ENCODE data around the gene RPN2. TPM values are rescaled to one million over a fixed set of nuclear protein-coding genes. Genes with fewer than 3 reads are reported as not detected.
A peak's percentile ranks its signal among the peaks of the same experiment; 100 is the strongest.

The RPN2 gene
- polyA plus RNA-seq, 3 donors: 169 to 215 (median 199) TPM

DNA sequence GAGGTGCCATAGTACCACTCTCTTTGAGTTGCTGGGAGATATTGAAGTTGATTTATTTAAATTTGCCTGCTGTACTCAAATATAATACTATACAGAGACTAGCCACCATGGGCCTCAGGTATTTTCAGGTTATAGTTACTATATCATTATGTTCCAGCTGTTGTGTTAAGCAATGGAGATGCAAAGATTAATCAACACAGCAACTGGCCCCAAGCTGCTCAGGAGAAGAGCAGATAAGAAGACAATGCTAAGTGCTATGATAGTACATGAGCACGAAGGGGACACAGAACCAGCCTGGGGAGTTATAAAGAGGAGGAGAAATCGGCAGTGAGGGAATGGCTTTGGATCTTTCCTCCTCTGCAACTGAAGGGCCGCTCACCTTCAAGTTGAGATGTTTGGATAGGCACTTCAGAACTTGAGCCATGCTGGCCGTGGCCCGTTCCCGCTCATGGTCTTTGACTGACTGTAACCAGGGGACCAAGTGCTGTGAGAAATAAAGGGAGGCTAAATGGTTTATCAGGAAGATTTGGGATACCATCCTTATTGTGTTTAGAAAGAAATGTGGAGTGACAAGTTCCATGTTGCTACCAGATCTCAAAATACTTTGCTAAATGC, 24.3 kb upstream of the RPN2 start:
- 96% methylated on average over 5 of the region's 6 CpGs for WGBS (ENCODE audit: insufficient coverage)
- no peak overlapping the region for H3K27ac Mint-ChIP-seq

DNA sequence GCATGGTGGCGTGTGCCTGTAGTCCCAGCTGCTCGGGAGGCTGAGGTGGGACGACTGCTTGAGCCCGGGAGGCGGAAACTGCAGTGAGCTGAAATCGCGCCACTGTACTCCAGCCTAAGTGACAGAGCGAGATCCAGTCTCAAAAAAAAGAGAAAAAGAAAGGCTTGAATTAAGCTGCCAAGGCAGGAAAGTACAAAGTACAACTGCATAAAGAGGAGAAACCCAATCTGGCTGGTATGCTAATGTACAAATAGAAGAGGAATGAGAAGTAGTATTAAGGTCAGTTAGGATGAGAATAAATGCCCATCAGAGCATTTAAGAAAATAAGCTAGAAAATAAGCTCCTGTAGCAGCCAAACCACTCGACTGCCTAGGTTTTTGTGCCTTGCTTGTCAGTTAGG, 23.1 kb upstream of the RPN2 start:
- Mint-ChIP-seq H3K36me3 (no peaks in the 10 kb centered on the region), H3K4me1 (peaks cover 4% of the 10 kb centered on the region), H3K27me3 (ENCODE audit: low read depth in 3 of 3) (peaks cover 0 to 1% (median 0%) of the 10 kb centered on the region in 3 donors), H3K9me3 (no peaks in the 10 kb centered on the region), H3K27ac (peak overlapping the region in 1 of 7 donors; percentile 57), H3K4me3 (no peak overlapping the region)
- no peaks in the 10 kb centered on the region for H3K36me3 ChIP-seq (replicated peaks in 1 of 2; ENCODE audit: control insufficient read depth in 1 of 2, insufficient read depth in 2 of 2, low read length in 2 of 2)
- DNase-seq: no peak
- H3K9me3 ChIP-seq (replicated peaks in 1 of 2; ENCODE audit: control insufficient read depth in 1 of 2, insufficient read depth in 1 of 2, low read length in 2 of 2): no peaks in the 10 kb centered on the region
- WGBS (ENCODE audit: insufficient coverage): 97% methylated on average over 9 of the region's 9 CpGs
- H4K20me1 ChIP-seq (ENCODE audit: insufficient read depth, low read length): no peaks in the 10 kb centered on the region
- H3K27ac ChIP-seq (ENCODE audit: low read depth in 1 of 2, low read length in 2 of 2): no peak overlapping the region
- TF ChIP-seq, protein P1, sequence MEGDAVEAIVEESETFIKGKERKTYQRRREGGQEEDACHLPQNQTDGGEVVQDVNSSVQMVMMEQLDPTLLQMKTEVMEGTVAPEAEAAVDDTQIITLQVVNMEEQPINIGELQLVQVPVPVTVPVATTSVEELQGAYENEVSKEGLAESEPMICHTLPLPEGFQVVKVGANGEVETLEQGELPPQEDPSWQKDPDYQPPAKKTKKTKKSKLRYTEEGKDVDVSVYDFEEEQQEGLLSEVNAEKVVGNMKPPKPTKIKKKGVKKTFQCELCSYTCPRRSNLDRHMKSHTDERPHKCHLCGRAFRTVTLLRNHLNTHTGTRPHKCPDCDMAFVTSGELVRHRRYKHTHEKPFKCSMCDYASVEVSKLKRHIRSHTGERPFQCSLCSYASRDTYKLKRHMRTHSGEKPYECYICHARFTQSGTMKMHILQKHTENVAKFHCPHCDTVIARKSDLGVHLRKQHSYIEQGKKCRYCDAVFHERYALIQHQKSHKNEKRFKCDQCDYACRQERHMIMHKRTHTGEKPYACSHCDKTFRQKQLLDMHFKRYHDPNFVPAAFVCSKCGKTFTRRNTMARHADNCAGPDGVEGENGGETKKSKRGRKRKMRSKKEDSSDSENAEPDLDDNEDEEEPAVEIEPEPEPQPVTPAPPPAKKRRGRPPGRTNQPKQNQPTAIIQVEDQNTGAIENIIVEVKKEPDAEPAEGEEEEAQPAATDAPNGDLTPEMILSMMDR (IDR thresholded peaks at IDR 0.05): no peak
- H3K4me1 ChIP-seq (ENCODE audit: control insufficient read depth in 1 of 2, insufficient read depth in 2 of 2, low read length in 2 of 2): no peaks in the 10 kb centered on the region
- H3K9ac ChIP-seq (ENCODE audit: insufficient read depth, low read length, poor library complexity, severe bottlenecking): no peak overlapping the region
- H3K4me2 ChIP-seq (replicated peaks; ENCODE audit: extremely low read depth, low read length, poor library complexity, severe bottlenecking): no peak overlapping the region
- intact Hi-C loops (cut with micrococcal nuclease): no loop called here
- no peak overlapping the region for H2AFZ ChIP-seq (ENCODE audit: insufficient read depth, low read depth, low read length, poor library complexity, severe bottlenecking)
- H3K4me3 ChIP-seq (replicated peaks in 1 of 3; ENCODE audit: low read depth in 2 of 3, low read length in 3 of 3): no peak overlapping the region
- H3K79me2 ChIP-seq (ENCODE audit: insufficient read depth, low read length): no peaks in the 10 kb centered on the region
- H3K27me3 ChIP-seq (ENCODE audit: control insufficient read depth in 2 of 2, insufficient read depth in 2 of 2, low read length in 2 of 2): no peaks in the 10 kb centered on the region

More for the DNA sequence above, 24.3 kb upstream of the RPN2 start:
- Mint-ChIP-seq H3K9me3 (peaks cover 5 to 10% (median 6%) of the 10 kb centered on the region in 7 donors), H3K4me1 (peaks cover 4% of the 10 kb centered on the region), H3K4me3 (no peak overlapping the region), H3K36me3 (peaks cover 0 to 3% of the 10 kb centered on the region in 2 donors), H3K27me3 (ENCODE audit: low read depth in 3 of 3) (peaks cover 0 to 1% (median 0%) of the 10 kb centered on the region in 3 donors)
- Histone ChIP-seq H4K20me1 (ENCODE audit: insufficient read depth, low read length) (no peaks in the 10 kb centered on the region), H3K27me3 (ENCODE audit: control insufficient read depth in 2 of 2, insufficient read depth in 2 of 2, low read length in 2 of 2) (no peaks in the 10 kb centered on the region), H3K9me3 (replicated peaks in 1 of 2; ENCODE audit: control insufficient read depth in 1 of 2, insufficient read depth in 1 of 2, low read length in 2 of 2) (no peaks in the 10 kb centered on the region), H3K9ac (ENCODE audit: insufficient read depth, low read length, poor library complexity, severe bottlenecking) (no peak overlapping the region), H3K4me1 (ENCODE audit: control insufficient read depth in 1 of 2, insufficient read depth in 2 of 2, low read length in 2 of 2) (no peaks in the 10 kb centered on the region), H3K4me3 (replicated peaks in 1 of 3; ENCODE audit: low read depth in 2 of 3, low read length in 3 of 3) (no peak overlapping the region), H3K27ac (ENCODE audit: low read depth in 1 of 2, low read length in 2 of 2) (no peak overlapping the region), H2AFZ (ENCODE audit: insufficient read depth, low read depth, low read length, poor library complexity, severe bottlenecking) (no peak overlapping the region), H3K79me2 (ENCODE audit: insufficient read depth, low read length) (no peaks in the 10 kb centered on the region), H3K4me2 (replicated peaks; ENCODE audit: extremely low read depth, low read length, poor library complexity, severe bottlenecking) (no peak overlapping the region), H3K36me3 (replicated peaks in 1 of 2; ENCODE audit: control insufficient read depth in 1 of 2, insufficient read depth in 2 of 2, low read length in 2 of 2) (no peaks in the 10 kb centered on the region)
- TF ChIP-seq, protein P1 (IDR thresholded peaks at IDR 0.05): no peak
- intact Hi-C loops (cut with micrococcal nuclease): no loop called here
- DNase-seq: no peak

All from CD14-positive monocyte (primary cell).